ENCODE measurements around the gene BFSP1. TPM values are rescaled to one million over a fixed set of nuclear protein-coding genes. Genes with fewer than 3 reads are reported as not detected.

The BFSP1 gene
- total RNA-seq, 6 donors from 2014 or later = 0.97 to 5.2 (median 2.9) TPM; not detected in 1

GRCh38 chr20:17465236-17465635 lies 65.9 kb downstream of the BFSP1 start:
- no peak for DNase-seq
- 89 to 90% methylated on average over 10 of the region's 10 CpGs for whole genome bisulfite sequencing, 2 donors
- Histone ChIP-seq H3K27me3 (no peaks in the 10 kb centered on the region), H3K4me1 (no peaks in the 10 kb centered on the region), H3K36me3 (no peaks in the 10 kb centered on the region), H3K4me3 (no peak overlapping the region), H3K9me3 (no peaks in the 10 kb centered on the region), H3K27ac (no peak overlapping the region)
- TF ChIP-seq POLR2A (IDR thresholded peaks at IDR 0.05) (no peak), EP300 (IDR thresholded peaks at IDR 0.05) (no peak), POLR2AphosphoS5 (IDR thresholded peaks at IDR 0.05) (no peak), CTCF (IDR thresholded peaks at IDR 0.05) (no peak)
- ATAC-seq (ENCODE audit: low FRiP score in 2 of 2) = no peak

GRCh38 chr20:17463711-17464110 lies 67.5 kb downstream of the BFSP1 start:
- TF ChIP-seq CTCF (IDR thresholded peaks at IDR 0.05) (no peak), EP300 (IDR thresholded peaks at IDR 0.05) (no peak), POLR2A (IDR thresholded peaks at IDR 0.05) (no peak), POLR2AphosphoS5 (IDR thresholded peaks at IDR 0.05) (no peak)
- H3K27ac ChIP-seq = no peak overlapping the region
- no peaks in the 10 kb centered on the region for H3K9me3 ChIP-seq
- WGBS, 2 donors = 60 to 78% methylated on average over 1 of the region's 1 CpG
- no peak overlapping the region for H3K4me3 ChIP-seq
- H3K36me3 ChIP-seq = no peaks in the 10 kb centered on the region
- no peaks in the 10 kb centered on the region for H3K27me3 ChIP-seq
- ATAC-seq (ENCODE audit: low FRiP score in 2 of 2) = no peak
- H3K4me1 ChIP-seq = no peaks in the 10 kb centered on the region
- DNase-seq = no peak

- no peak overlapping the region for H3K27ac ChIP-seq
- H3K9me3 ChIP-seq = no peaks in the 10 kb centered on the region
- 72 to 77% methylated on average over 3 of the region's 3 CpGs for WGBS, 2 donors
- H3K4me3 ChIP-seq = no peak overlapping the region
- no peak for ATAC-seq (ENCODE audit: low FRiP score in 2 of 2)
- no peaks in the 10 kb centered on the region for H3K36me3 ChIP-seq
- H3K27me3 ChIP-seq = no peaks in the 10 kb centered on the region
- TF ChIP-seq CTCF (IDR thresholded peaks at IDR 0.05) (no peak), POLR2AphosphoS5 (IDR thresholded peaks at IDR 0.05) (no peak), EP300 (IDR thresholded peaks at IDR 0.05) (no peak), POLR2A (IDR thresholded peaks at IDR 0.05) (no peak)
- no peak for DNase-seq
- no peaks in the 10 kb centered on the region for H3K4me1 ChIP-seq
These were observed 69.2 kb downstream of the BFSP1 start for GRCh38 chr20:17461941-17462340.

- H3K27me3 ChIP-seq = no peaks in the 10 kb centered on the region
- no peak overlapping the region for H3K27ac ChIP-seq
- H3K4me3 ChIP-seq = no peak overlapping the region
- no peaks in the 10 kb centered on the region for H3K36me3 ChIP-seq
- no peak for TF ChIP-seq CTCF (IDR thresholded peaks at IDR 0.05)
- ATAC-seq (ENCODE audit: low FRiP score in 2 of 2) = no peak
- H3K4me1 ChIP-seq = no peaks in the 10 kb centered on the region
- 56 to 63% methylated on average over 2 of the region's 2 CpGs for WGBS, 2 donors
- DNase-seq = no peak
- no peaks in the 10 kb centered on the region for H3K9me3 ChIP-seq
These were observed 71.1 kb downstream of the BFSP1 start for GRCh38 chr20:17460119-17460518.

GRCh38 chr20:17457588-17458190 lies 73.5 kb downstream of the BFSP1 start:
- Histone ChIP-seq H3K4me1 (no peaks in the 10 kb centered on the region), H3K36me3 (no peaks in the 10 kb centered on the region), H3K9me3 (no peaks in the 10 kb centered on the region), H3K27ac (no peak overlapping the region), H3K4me3 (no peak overlapping the region), H3K27me3 (no peaks in the 10 kb centered on the region)
- no peak for TF ChIP-seq CTCF (IDR thresholded peaks at IDR 0.05)
- TF ChIP-seq POLR2AphosphoS5 (IDR thresholded peaks at IDR 0.05) = no peak
- no peak for TF ChIP-seq EP300 (IDR thresholded peaks at IDR 0.05)
- TF ChIP-seq POLR2A (IDR thresholded peaks at IDR 0.05) = no peak
- DNase-seq = no peak
- WGBS, 2 donors = 85 to 93% methylated on average over 6 of the region's 6 CpGs
- no peak for ATAC-seq (ENCODE audit: low FRiP score in 2 of 2)
